Left renal cortex interstitium (tissue), 4 donors: ENCODE data around the gene SERINC1. TPM values are rescaled to one million over a fixed set of nuclear protein-coding genes. Genes with fewer than 3 reads are reported as not detected.

Experiments used
- DNase-seq, 4 donors: peaks; one replicate each; pipeline ENCODE4 v3.0.0-alpha.2; 2013; ENCODE audit warnings: low read depth in 4 of 4, low spot score in 2 of 4, missing footprints in 1 of 4
- polyA plus RNA-seq, 4 donors: library from polyadenylated mRNA; unstranded; fragments of 120-200 nt; gene quantifications; one replicate each; pipeline ENCODE4 v1.2.1, GENCODE V29; 2013; ENCODE audit not compliant: insufficient read length in 4 of 4

Gene SERINC1
- polyA plus RNA-seq, 4 donors: 162 to 259 (median 228) TPM

GRCh38 chr6:122438975-122439374 lies 32.6 kb downstream of the SERINC1 start:
- DNase-seq: no peak

DNA sequence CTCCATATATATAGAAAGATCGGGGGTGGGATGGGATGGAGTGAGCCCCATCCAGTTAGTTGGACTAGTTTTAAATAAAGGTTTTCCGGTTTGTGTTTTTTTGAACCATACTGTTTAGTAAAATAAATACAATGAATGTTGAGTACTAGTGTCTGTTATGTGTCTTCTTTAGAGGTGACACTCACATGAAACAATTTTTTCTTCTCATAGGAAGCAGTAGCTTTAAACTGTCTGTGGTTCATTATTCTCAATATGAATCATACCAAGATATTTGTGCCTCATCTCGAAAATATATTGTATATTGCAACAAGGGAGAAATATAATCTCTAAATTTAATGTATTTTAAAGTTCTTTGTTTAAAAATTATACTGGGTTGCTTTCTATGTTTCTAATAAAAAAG lies 38.8 kb downstream of the SERINC1 start:
- DNase-seq: no peak

- no peak for DNase-seq
Measured at GRCh38 chr6:122431780-122432179, 39.8 kb downstream of the SERINC1 start.

DNA sequence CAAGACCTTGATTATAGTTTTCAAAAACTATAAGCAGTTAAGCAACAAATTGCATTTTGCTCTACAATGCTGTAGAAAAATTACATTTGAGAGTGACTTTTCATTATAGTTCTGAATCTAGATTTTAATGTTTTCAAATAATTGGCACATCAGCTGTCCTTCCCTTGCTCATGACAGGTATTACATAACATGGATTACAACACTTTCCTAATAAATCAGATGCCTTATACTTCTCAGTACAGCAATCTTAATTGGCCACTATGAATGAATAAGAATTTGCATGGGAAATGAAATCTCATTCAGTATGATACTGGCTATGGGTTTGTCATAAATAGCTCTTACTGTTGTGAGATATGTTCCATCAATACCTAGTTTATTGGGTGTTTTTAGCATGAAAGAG lies 42.3 kb downstream of the SERINC1 start:
- DNase-seq: no peak

- DNase-seq: no peak
Measured at GRCh38 chr6:122428781-122429180, 42.8 kb downstream of the SERINC1 start.

- no peak for DNase-seq
Measured at GRCh38 chr6:122426597-122426996, 45.0 kb downstream of the SERINC1 start.

DNA sequence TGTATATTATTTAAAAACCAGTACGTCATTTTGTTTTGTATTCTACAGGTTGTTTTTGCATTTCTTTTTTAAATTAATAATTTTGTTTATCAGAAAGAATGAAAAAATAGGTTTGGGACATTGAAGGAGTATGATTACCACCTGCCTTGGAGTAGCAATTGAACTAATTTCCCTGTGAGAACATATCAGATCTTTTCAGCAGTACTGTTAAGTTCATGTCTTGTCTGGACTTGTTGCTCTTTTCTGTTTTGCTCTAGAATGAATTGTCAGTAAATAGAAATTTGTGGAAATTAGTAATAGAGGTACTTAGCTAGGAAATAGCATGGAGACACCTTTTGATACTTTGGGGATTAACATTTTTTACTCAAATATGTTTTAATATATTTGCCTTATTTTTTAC lies 47.9 kb downstream of the SERINC1 start:
- DNase-seq: no peak

DNA sequence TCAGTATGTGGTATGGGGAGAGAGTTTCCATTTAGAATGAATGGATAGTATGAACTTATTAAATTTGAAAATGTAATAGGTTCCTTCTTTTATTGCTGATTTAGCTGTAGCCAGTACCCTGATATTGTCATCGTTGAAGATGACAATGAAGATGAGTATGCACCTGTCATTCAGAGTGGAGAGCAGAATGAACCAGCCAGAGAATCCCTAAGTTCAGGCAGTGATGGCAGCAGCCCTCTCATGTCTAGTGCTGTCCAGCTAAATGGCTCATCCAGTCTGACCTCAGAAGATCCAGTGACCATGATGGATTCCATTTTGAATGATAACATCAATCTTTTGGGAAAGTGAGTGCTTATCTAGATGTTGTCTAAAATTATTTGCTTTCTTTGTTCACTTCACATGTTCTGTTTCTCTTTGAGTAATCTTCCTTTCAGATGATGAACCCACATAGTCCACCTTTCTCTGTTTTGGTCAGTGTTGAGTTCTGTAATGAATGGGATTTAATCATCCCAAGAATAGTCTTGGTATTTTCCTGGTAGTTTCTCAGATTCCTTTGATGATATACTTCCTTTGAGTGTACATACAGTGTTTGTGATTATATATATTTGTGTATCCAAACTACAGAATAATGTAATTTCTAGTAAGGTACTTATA lies 48.9 kb downstream of the SERINC1 start:
- no peak for DNase-seq

DNA sequence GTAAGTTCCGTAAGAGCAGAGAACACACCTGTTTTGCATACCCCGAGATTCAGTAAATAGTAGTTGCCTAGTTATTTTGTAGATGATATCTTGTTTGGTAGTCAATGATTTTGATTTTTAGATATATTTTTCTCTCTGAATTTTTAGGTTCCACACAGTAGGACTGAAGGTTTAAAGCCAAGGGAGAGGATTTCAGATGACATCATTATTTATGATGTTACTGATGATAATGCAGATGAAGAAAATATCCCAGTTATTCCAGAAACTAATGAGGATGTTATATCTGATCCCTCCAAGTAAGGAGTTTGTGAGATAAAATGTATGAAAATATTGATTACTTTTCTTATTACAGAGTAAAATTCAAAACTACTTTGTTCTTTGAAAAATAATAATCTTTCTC lies 49.6 kb downstream of the SERINC1 start:
- DNase-seq: no peak

GRCh38 chr6:122416825-122417224 lies 54.8 kb downstream of the SERINC1 start:
- DNase-seq: no peak

DNA sequence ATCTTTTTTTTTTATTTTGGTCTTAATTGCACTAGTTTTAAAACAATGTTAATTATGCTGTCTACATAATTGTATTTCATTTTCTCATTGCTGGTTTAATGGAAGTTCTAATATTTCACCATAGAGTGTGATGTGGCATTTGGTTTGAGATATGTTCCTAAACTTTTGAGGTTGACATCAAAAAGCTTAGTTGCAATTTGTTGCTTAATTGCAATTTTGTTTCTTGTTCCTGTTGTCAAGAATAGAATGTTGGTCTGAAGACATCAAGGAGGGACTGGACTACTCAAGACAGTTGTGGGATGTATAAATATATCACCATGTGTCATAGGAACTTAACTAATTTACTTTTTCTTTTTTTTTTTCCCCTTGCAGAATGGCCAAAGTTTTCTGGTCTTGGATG lies 59.6 kb downstream of the SERINC1 start:
- no peak for DNase-seq

GRCh38 chr6:122408702-122409458 lies 62.7 kb downstream of the SERINC1 start:
- DNase-seq: no peak

DNA sequence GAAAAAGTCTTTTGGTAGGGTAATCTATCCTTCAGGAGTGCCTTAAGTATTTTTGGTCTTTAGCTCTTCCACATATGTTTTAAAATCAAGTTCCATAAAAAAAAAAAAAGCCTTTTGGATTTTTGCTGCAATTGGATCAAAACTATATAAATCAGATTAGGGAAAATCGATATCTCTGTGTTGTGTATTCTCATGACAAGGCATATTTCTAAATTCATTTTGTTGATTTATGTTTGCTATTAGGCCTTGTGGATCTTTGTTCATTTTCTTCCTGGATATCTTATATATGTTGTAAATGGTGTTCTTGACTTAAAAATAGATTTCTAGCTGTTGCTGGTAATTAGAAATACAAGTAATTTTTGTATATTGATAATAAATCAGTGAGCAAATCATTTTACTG lies 63.4 kb downstream of the SERINC1 start:
- DNase-seq: no peak

GRCh38 chr6:122407712-122408111 lies 63.9 kb downstream of the SERINC1 start:
- no peak for DNase-seq

DNA sequence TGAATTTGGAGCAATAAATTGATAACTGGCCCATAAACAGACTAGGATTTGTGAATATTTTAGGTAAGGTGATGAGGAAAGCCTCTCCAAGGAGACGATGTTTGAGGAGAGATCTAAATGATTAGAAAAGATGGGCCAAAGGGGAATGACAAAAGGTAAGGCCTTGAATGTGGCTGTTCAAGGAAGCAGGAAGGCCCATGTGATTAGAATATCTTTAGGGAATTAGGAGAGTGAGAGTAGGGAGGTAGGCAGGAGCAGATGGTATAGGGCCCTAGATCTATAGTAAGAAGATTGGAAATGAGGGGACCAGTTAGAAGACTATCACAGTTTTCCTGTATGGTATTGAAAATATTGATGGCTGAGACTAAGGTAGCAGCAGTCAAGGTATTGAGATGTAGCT lies 65.4 kb downstream of the SERINC1 start:
- DNase-seq: no peak

DNA sequence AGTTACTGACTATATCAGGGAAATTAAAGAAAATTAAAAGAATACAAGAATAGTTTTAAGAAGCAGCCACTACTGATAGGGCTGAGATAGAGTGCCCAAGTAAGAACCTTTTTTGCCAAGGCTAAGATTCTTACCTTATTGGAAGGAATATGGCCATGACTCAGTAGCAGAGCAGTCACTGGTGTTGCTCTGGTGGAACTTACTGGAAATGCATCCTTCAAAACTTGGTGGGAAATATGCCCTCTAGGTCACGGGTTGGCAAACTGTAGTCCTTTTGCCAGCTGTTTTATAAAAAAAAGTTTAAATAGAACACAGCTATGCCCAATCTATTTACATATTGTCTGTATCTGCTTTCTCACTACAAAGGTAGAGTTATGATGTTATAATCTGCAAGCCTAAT lies 66.2 kb downstream of the SERINC1 start:
- DNase-seq: no peak

- no peak for DNase-seq
Measured at GRCh38 chr6:122404444-122404843, 67.2 kb downstream of the SERINC1 start.

- no peak for DNase-seq
Measured at GRCh38 chr6:122401104-122401503, 70.5 kb downstream of the SERINC1 start.

DNA sequence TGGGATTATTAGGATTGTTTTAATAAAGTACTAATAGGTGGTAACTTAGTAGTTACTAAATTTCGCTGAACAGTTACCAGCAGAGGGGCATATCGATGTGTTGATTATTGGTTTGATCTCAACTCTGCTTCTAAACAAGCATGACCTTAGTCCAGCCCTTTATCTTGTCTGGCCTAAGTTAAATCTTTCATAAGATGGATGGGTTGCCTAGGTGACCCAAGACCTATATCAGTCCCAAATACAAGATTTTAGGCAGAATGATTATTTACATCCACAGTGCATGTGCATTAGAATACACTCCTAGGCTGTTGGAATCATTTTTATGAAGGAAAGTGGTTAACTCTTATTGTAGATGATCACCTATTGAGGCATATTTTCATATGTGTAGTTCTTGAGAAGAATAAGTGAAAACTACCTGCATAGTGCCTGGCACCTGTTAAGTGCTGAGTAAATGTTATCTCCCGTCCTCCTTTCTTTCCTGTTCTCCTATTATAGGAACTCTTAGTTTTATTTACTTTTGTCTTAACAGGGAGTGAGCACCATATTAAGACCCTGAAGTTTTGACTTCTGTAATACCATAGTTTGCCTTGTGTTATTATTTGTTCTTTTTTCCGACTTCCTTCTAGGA lies 71.0 kb downstream of the SERINC1 start:
- no peak for DNase-seq

DNA sequence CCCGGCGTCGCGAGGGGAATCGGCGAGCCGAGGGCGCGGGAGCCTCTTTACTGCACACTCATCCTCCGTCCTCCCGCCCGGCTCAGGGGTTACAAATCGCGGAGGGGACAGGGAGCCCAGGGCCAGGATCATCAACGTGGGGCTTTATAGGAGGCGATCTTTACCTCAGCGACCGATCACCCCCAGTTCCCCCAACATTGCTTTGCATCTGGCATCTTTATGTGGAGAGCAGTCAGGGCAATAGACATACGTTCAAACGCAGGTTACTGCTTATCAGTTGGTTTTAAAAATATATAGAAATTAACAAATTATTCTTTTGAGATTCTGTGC lies 71.5 kb downstream of the SERINC1 start:
- DNase-seq: peak in 1 of 4 donors; percentile 13

DNA sequence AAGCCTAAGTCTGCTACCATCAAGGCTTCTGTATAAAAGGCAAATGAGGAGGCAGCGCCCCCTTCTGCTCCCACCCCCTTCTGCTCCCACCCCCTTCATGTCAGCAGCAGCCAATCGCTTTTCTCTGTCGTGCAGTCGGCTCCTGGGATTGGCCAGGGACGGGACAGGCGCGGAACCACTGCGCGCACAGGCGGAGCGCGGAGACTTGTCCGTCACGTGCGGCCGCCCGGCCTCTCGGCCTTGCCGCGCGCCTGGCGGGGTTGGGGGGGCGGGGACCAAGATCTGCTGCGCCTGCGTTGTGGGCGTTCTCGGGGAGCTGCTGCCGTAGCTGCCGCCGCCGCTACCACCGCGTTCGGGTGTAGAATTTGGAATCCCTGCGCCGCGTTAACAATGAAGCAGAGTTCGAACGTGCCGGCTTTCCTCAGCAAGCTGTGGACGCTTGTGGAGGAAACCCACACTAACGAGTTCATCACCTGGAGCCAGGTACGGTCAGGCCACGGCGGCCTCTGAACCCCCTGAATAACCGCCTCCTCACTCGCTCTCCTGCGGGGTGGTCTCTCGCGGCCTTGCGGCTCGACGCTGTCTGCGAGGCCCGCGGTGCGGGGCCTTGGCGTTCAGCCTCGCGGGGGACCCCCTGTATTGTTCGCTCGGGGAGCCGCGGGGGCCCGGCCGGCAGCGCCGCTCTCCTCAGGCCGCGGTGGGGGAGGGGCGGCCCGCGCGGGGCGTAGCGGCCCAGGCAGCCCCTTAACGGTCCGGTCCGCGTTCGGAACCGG lies 72.1 kb downstream of the SERINC1 start, which contains the start of gene HSF2:
Gene HSF2 (plus strand): TSS at position 305 of the 773 bp plus-strand sequence. CDS start 86 bp downstream, at position 391.
- peak; percentile 83 to 93 (median 88) for DNase-seq
